KMS-11 (cell line): Measurements from ENCODE around the gene SMIM38.

Source experiments
- H2AFZ ChIP-seq: fragments of 200-600 bp; sonication (generic); 2 replicates; pipeline ENCODE4 v1.6.1; 2016; ENCODE audit warnings: antibody characterized with exemption, mixed run types, low read depth
- H3K27ac ChIP-seq: fragments of 200-600 bp; sonication (generic); 2 replicates; pipeline ENCODE4 v1.6.1; 2016; ENCODE audit warnings: mild to moderate bottlenecking, mixed run types
- H3K27me3 ChIP-seq: fragments of 200-600 bp; sonication (generic); 2 replicates; pipeline ENCODE4 v1.6.1; 2017; ENCODE audit warnings: mild to moderate bottlenecking, low read depth, mixed run types, moderate library complexity; ENCODE audit not compliant: insufficient read depth
- H3K36me3 ChIP-seq: fragments of 200-600 bp; sonication (generic); 2 replicates; pipeline ENCODE4 v1.6.1; 2017; ENCODE audit warnings: mild to moderate bottlenecking, mixed run types; ENCODE audit not compliant: insufficient read depth
- H3K4me1 ChIP-seq: fragments of 200-600 bp; sonication (generic); 2 replicates; pipeline ENCODE4 v1.6.1; 2016; ENCODE audit warnings: mild to moderate bottlenecking, low read depth, mixed run types; ENCODE audit not compliant: poor library complexity, severe bottlenecking
- H3K4me2 ChIP-seq: fragments of 200-600 bp; sonication (generic); 2 replicates; pipeline ENCODE4 v1.7.0; 2016; ENCODE audit warnings: mild to moderate bottlenecking, mixed run types
- H3K4me3 ChIP-seq: fragments of 200-600 bp; sonication (generic); IDR thresholded peaks from 2 replicates; pipeline ENCODE4 v1.6.1; 2017; ENCODE audit warnings: low read depth, low read length, mixed read lengths; ENCODE audit not compliant: insufficient read depth
- H3K79me2 ChIP-seq: fragments of 200-600 bp; sonication (generic); 2 replicates; pipeline ENCODE4 v1.6.1; 2016; ENCODE audit warnings: low read depth, mixed run types; ENCODE audit not compliant: insufficient read depth
- H3K9ac ChIP-seq: fragments of 200-600 bp; sonication (generic); 2 replicates; pipeline ENCODE4 v1.6.1; 2016; ENCODE audit warnings: mild to moderate bottlenecking, mixed run types
- H4K20me1 ChIP-seq: fragments of 200-600 bp; sonication (generic); 2 replicates; pipeline ENCODE4 v1.6.1; 2016; ENCODE audit warnings: mild to moderate bottlenecking, mixed run types; ENCODE audit not compliant: insufficient read depth
- CTCF ChIP-seq: fragments of 200-600 bp; sonication (generic); conservative IDR thresholded peaks from 2 replicates; pipeline ENCODE4 v1.6.1; 2017; ENCODE audit warnings: low read depth, mild to moderate bottlenecking, antibody characterized with exemption, low read length, moderate library complexity, mixed read lengths

Gene SMIM38

GRCh38 chr11:69167916-69168691, 12.4 kb downstream of the SMIM38 start:
- no peaks in the 10 kb centered on the region for H4K20me1 ChIP-seq
- H3K79me2 ChIP-seq, result no peaks in the 10 kb centered on the region
- H3K27ac ChIP-seq, result no peak overlapping the region
- no peaks in the 10 kb centered on the region; the same call in none of the 2 replicates for H3K27me3 ChIP-seq
- peaks cover 20% of the 10 kb centered on the region for H3K4me1 ChIP-seq
- no peak overlapping the region for H2AFZ ChIP-seq
- no peak for TF ChIP-seq CTCF
- H3K9ac ChIP-seq, result no peak overlapping the region
- H3K4me2 ChIP-seq, result no peak overlapping the region
- H3K4me3 ChIP-seq, result no peak overlapping the region
- no peaks in the 10 kb centered on the region for H3K36me3 ChIP-seq

DNA sequence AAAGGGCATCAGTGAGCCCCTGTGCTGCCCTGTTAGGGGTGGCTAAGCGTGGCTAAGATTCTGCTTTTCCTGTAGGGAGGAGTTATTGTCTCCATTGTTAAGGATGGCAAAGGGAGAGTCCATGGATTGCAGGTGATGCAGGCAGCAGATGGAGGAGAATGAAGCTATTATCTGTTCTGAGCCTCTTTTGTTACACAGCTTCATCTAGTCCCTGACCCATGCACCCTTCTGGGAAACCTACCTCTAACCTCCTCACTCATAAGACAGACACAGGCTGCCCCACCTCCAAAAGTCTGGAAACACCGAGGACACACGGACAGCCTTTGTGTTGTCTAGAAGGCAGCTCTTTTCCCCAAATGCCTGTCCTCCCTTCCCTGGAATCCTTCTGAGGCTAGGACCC, 13.7 kb downstream of the SMIM38 start:
- H3K79me2 ChIP-seq, result no peaks in the 10 kb centered on the region
- no peak overlapping the region for H3K4me2 ChIP-seq
- H3K4me1 ChIP-seq, result peaks cover 20% of the 10 kb centered on the region
- no peak overlapping the region for H3K9ac ChIP-seq
- H3K36me3 ChIP-seq, result no peaks in the 10 kb centered on the region
- TF ChIP-seq CTCF, result no peak
- H3K27me3 ChIP-seq, result no peaks in the 10 kb centered on the region; the same call in none of the 2 replicates
- H3K4me3 ChIP-seq, result no peak overlapping the region
- H2AFZ ChIP-seq, result no peak overlapping the region
- H4K20me1 ChIP-seq, result no peaks in the 10 kb centered on the region
- no peak overlapping the region for H3K27ac ChIP-seq

- Histone ChIP-seq H3K27ac (no peak overlapping the region), H3K9ac (no peak overlapping the region), H3K4me3 (no peak overlapping the region), H4K20me1 (no peaks in the 10 kb centered on the region), H3K4me1 (peaks cover 19% of the 10 kb centered on the region), H3K4me2 (no peak overlapping the region), H3K79me2 (no peaks in the 10 kb centered on the region), H3K36me3 (no peaks in the 10 kb centered on the region), H3K27me3 (no peaks in the 10 kb centered on the region; the same call in none of the 2 replicates), H2AFZ (no peak overlapping the region)
- TF ChIP-seq CTCF, result no peak
These were observed 15.0 kb downstream of the SMIM38 start for GRCh38 chr11:69170704-69171103.

- Histone ChIP-seq H3K79me2 (no peaks in the 10 kb centered on the region), H3K27me3 (peaks cover 2% of the 10 kb centered on the region)
- no peak for TF ChIP-seq CTCF
These were observed 15.9 kb downstream of the SMIM38 start for GRCh38 chr11:69171476-69172240.

More at GRCh38 chr11:69171476-69172240, 15.9 kb downstream of the SMIM38 start:
- Histone ChIP-seq H3K4me1 (peaks cover 9% of the 10 kb centered on the region), H3K4me2 (no peak overlapping the region), H3K4me3 (no peak overlapping the region), H3K9ac (no peak overlapping the region), H3K27ac (no peak overlapping the region), H3K36me3 (no peaks in the 10 kb centered on the region), H2AFZ (no peak overlapping the region), H4K20me1 (no peaks in the 10 kb centered on the region)
